PC-3 (cell line): Measurements from ENCODE around the gene THY1. TPM values are rescaled to one million over a fixed set of nuclear protein-coding genes. Genes with fewer than 3 reads are reported as not detected.

Experiments
- ATAC-seq: fragments of 200-7000 bp; cut with Tn5 transposase; 2 replicates; pipeline ENCODE4 v1.9.1; 2020; ENCODE audit warnings: mild to moderate bottlenecking, moderate library complexity
- BruUV-seq: library from RNA; stranded (reverse); fragments of 400-500 nt; replicated peaks from 2 replicates; lab custom pipeline; 2021; lab: Mats Ljungman, UMichigan
- CTCF ChIA-PET: fragments of 300-600 bp; sonication (Branson Sonifier 250); formaldehyde crosslinking; loops from one replicate; lab custom pipeline; 2022; ENCODE audit warnings: antibody characterized with exemption; lab: Charles Lee
- POLR2A ChIA-PET: fragments of 300-600 bp; sonication (Branson Sonifier 250); formaldehyde crosslinking; loops from one replicate; lab custom pipeline; 2022; ENCODE audit warnings: antibody characterized with exemption; ENCODE audit not compliant: unreplicated experiment; lab: Charles Lee
- DNase-seq: peaks from one replicate; pipeline ENCODE4 v3.0.0-alpha.2; 2015
- H2AFZ ChIP-seq: fragments of 300-600 bp; sonication (generic); 2 replicates; pipeline ENCODE4 v1.6.0; 2016; ENCODE audit warnings: antibody characterized with exemption, low read length
- H3F3A ChIP-seq: fragments of 300-600 bp; sonication (generic); one replicate; pipeline ENCODE4 v1.6.0; 2017; ENCODE audit warnings: antibody characterized with exemption, low read length, control low read depth, mild to moderate bottlenecking; ENCODE audit not compliant: unreplicated experiment
- H3K27ac ChIP-seq: fragments of 300-600 bp; sonication (generic); 2 replicates; pipeline ENCODE4 v1.5.1; 2016; ENCODE audit warnings: mild to moderate bottlenecking, low read length
- H3K27me3 ChIP-seq: fragments of 300-600 bp; sonication (generic); 2 replicates; pipeline ENCODE4 v1.6.1; 2016; ENCODE audit warnings: low read length, mixed read lengths
- H3K36me3 ChIP-seq: fragments of 300-600 bp; sonication (generic); 2 replicates; pipeline ENCODE4 v1.6.1; 2016; ENCODE audit warnings: low read depth, mixed run types, low read length, mixed read lengths
- H3K4me1 ChIP-seq: fragments of 300-600 bp; sonication (generic); 2 replicates; pipeline ENCODE4 v1.5.1; 2016; ENCODE audit warnings: low read length; ENCODE audit not compliant: insufficient read depth
- H3K4me2 ChIP-seq: fragments of 300-600 bp; sonication (generic); 2 replicates; pipeline ENCODE4 v1.6.0; 2016; ENCODE audit warnings: low read length
- H3K4me3 ChIP-seq: fragments of 300-600 bp; sonication (generic); 2 replicates; pipeline ENCODE4 v1.5.1; 2016; ENCODE audit warnings: mild to moderate bottlenecking, low read length, mixed read lengths
- H3K79me2 ChIP-seq: fragments of 300-600 bp; sonication (generic); 2 replicates; pipeline ENCODE4 v1.6.1; 2017; ENCODE audit warnings: low read length, mixed read lengths
- H3K9ac ChIP-seq: fragments of 300-600 bp; sonication (generic); 2 replicates; pipeline ENCODE4 v1.6.0; 2016; ENCODE audit warnings: mild to moderate bottlenecking, low read length
- H3K9me2 ChIP-seq: fragments of 300-600 bp; sonication (generic); replicated peaks from 2 replicates; pipeline ENCODE4 v1.6.1; 2016; ENCODE audit warnings: mixed run types, low read length, mixed read lengths
- H3K9me3 ChIP-seq: fragments of 300-600 bp; sonication (generic); 2 replicates; pipeline ENCODE4 v1.6.1; 2016; ENCODE audit warnings: low read length, mixed read lengths
- H4K20me1 ChIP-seq: fragments of 300-600 bp; sonication (generic); 2 replicates; pipeline ENCODE4 v1.6.1; 2016; ENCODE audit warnings: low read length, mixed read lengths
- EZH2 ChIP-seq: fragments of 300-600 bp; sonication (generic); IDR thresholded peaks from one replicate; pipeline ENCODE4 v1.6.1; 2017; ENCODE audit warnings: antibody characterized with exemption, mild to moderate bottlenecking, low read length; ENCODE audit not compliant: unreplicated experiment
- EZH2phosphoT487 ChIP-seq: fragments of 300-600 bp; sonication (generic); IDR thresholded peaks from 2 replicates; pipeline ENCODE4 v1.6.1; 2018; ENCODE audit warnings: mild to moderate bottlenecking, antibody characterized with exemption, low read length, borderline replicate concordance
- intact Hi-C: fragments of 100-400 bp; cut with micrococcal nuclease; formaldehyde crosslinking; loops from 2 replicates; pipeline ENCODE4 v1.9.0; 2023
- total RNA-seq: library from RNA; depleted of rRNA; stranded (reverse); fragments of >200 nt; gene quantifications from 2 replicates; pipeline ENCODE4 v1.2.3, GENCODE V29; 2014
- TF ChIP-seq, protein P1 (sequence below): fragments of 300-600 bp; sonication (generic); conservative IDR thresholded peaks from 2 replicates; pipeline ENCODE4 v1.5.1; 2017; ENCODE audit warnings: antibody characterized with exemption, low read depth, mild to moderate bottlenecking, low read length

The THY1 gene
- total RNA-seq, 1 experiment from 2014 or later, result not detected

DNA sequence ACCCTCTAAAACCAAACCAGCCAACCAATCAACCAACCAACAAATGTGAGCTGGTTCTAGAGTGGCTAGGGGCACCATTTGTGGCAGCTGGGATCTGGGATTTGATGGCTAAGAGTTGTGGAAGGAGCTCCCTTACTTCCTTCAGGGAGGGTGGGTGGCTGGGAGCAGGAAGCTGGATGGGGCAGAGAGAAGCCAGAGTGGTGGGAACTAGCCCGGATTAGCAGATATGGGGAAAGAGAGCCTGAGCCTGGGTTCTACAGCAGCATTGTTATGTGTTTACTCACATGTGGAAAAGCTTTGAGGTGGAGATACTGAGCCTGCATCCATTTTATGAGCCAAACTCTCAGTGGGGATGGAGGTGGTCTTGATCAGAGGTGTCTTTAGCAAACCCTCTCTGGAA, 30.9 kb upstream of the THY1 start:
- no peaks in the 10 kb centered on the region for H3K4me1 ChIP-seq
- H3K79me2 ChIP-seq, result no peaks in the 10 kb centered on the region
- ATAC-seq (no peak), DNase-seq (no peak)
- H2AFZ ChIP-seq, result no peak overlapping the region
- no peaks in the 10 kb centered on the region for H4K20me1 ChIP-seq
- intact Hi-C loops, result no loop called here
- H3K9ac ChIP-seq, result no peak overlapping the region
- no peak overlapping the region for H3K4me3 ChIP-seq
- H3F3A ChIP-seq, result no peaks in the 10 kb centered on the region
- no peak for TF ChIP-seq EZH2phosphoT487
- TF ChIP-seq, protein P1, sequence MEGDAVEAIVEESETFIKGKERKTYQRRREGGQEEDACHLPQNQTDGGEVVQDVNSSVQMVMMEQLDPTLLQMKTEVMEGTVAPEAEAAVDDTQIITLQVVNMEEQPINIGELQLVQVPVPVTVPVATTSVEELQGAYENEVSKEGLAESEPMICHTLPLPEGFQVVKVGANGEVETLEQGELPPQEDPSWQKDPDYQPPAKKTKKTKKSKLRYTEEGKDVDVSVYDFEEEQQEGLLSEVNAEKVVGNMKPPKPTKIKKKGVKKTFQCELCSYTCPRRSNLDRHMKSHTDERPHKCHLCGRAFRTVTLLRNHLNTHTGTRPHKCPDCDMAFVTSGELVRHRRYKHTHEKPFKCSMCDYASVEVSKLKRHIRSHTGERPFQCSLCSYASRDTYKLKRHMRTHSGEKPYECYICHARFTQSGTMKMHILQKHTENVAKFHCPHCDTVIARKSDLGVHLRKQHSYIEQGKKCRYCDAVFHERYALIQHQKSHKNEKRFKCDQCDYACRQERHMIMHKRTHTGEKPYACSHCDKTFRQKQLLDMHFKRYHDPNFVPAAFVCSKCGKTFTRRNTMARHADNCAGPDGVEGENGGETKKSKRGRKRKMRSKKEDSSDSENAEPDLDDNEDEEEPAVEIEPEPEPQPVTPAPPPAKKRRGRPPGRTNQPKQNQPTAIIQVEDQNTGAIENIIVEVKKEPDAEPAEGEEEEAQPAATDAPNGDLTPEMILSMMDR, result no peak
- no peak for TF ChIP-seq EZH2
- H3K36me3 ChIP-seq, result no peaks in the 10 kb centered on the region
- ChIA-PET POLR2A (no interaction called here), CTCF (no interaction called here)
- BruUV-seq, result no TSS peak
- H3K27me3 ChIP-seq, result no peaks in the 10 kb centered on the region
- 0 out of 2 replicates have a peak, but pooled peaks cover 5% of the 10 kb centered on the region for H3K9me2 ChIP-seq
- no peaks in the 10 kb centered on the region for H3K9me3 ChIP-seq
- no peak overlapping the region for H3K27ac ChIP-seq
- no peak overlapping the region for H3K4me2 ChIP-seq

DNA sequence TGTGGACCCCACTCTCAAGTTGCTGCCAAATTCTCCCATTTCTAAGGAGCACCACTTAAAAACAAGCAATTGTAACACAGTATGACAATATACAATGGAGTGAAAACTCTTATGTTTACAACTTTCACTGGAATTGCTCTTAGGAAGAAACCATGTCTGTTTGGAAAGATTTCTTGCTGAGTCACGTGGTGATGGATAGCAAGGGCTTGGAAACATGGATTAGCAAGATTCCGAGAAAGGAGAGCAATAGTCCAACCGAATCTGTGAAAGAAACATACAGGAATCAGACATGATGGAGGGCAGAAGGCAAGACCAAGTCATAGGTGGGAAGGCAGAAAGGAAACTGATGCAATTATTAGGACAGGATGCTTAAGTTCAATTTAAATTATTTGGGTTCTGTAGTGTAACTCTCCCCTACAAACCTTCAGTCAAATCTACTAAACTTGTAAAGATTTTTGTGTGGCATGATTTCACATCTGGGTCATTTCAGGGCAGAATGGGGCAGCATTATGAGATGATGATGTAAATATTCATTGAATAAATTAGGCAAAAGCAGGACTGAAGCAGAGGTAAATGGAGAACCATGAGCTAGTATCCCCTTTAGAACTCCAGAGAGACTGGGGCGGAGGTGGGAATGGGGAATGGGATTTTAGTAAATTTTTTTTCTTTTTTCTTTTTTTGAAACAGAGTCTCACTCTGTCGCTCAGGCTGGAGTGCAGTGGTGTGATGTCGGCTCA, 27.8 kb upstream of the THY1 start:
- 0 out of 2 replicates have a peak, but pooled peaks cover 5% of the 10 kb centered on the region for H3K9me2 ChIP-seq
- POLR2A ChIA-PET, result no interaction called here
- DNase-seq, result no peak
- no peak overlapping the region for H3K4me3 ChIP-seq
- no peak overlapping the region for H2AFZ ChIP-seq
- H3K4me2 ChIP-seq, result no peak overlapping the region
- CTCF ChIA-PET, result no interaction called here
- intact Hi-C loops, result no loop called here
- no peaks in the 10 kb centered on the region for H3K9me3 ChIP-seq
- no peak for ATAC-seq
- TF ChIP-seq, protein P1, result no peak
- TF ChIP-seq EZH2 (no peak), EZH2phosphoT487 (no peak)
- no peak overlapping the region for H3K27ac ChIP-seq
- H3F3A ChIP-seq, result no peaks in the 10 kb centered on the region
- no peaks in the 10 kb centered on the region for H3K4me1 ChIP-seq
- H3K9ac ChIP-seq, result no peak overlapping the region
- no peaks in the 10 kb centered on the region for H4K20me1 ChIP-seq
- BruUV-seq, result no TSS peak
- H3K79me2 ChIP-seq, result no peaks in the 10 kb centered on the region
- H3K27me3 ChIP-seq, result no peaks in the 10 kb centered on the region
- H3K36me3 ChIP-seq, result no peaks in the 10 kb centered on the region

DNA sequence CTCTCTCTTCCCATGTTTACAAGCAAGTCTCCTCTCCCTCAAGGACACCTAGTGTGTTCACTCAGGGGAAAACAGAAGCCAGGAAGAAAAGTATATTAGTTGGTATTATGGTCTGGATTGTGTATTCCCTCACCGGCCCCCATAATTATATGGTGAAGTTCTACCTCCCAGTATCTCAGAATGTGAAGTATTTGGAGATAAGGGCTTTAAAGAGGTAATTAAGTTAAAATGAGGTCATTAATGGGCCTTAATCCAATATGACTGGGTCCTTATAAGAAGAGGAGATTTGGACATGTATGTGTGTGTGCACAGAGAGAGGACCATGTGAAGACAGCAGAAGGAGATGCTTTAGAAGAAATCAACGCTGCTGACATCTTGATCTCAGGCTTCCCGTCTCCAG, 26.5 kb upstream of the THY1 start:
- H3K4me2 ChIP-seq, result no peak overlapping the region
- ATAC-seq (no peak), DNase-seq (no peak)
- H2AFZ ChIP-seq, result no peak overlapping the region
- H3F3A ChIP-seq, result no peaks in the 10 kb centered on the region
- no peaks in the 10 kb centered on the region for H3K36me3 ChIP-seq
- H4K20me1 ChIP-seq, result no peaks in the 10 kb centered on the region
- 0 out of 2 replicates have a peak, but pooled peaks cover 5% of the 10 kb centered on the region for H3K9me2 ChIP-seq
- ChIA-PET POLR2A (no interaction called here), CTCF (no interaction called here)
- no peak overlapping the region for H3K27ac ChIP-seq
- H3K4me3 ChIP-seq, result no peak overlapping the region
- no peak for TF ChIP-seq EZH2phosphoT487
- TF ChIP-seq, protein P1, result no peak
- no peak for TF ChIP-seq EZH2
- H3K79me2 ChIP-seq, result no peaks in the 10 kb centered on the region
- intact Hi-C loops, result no loop called here
- no TSS peak for BruUV-seq
- no peaks in the 10 kb centered on the region for H3K9me3 ChIP-seq
- no peaks in the 10 kb centered on the region for H3K4me1 ChIP-seq
- H3K9ac ChIP-seq, result no peak overlapping the region
- H3K27me3 ChIP-seq, result no peaks in the 10 kb centered on the region
